Activated CD8-positive, alpha-beta memory T cell treated with anti-CD3 and anti-CD28 coated beads, Interleukin-2, amount 50 U/mL, for 24 hours (primary cell): ENCODE results near the gene IFT57.

Experiments used
- DNase-seq: peaks from one replicate; pipeline ENCODE4 v3.0.0-alpha.2; 2020; ENCODE audit errors: extremely low read depth

IFT57 gene

DNA sequence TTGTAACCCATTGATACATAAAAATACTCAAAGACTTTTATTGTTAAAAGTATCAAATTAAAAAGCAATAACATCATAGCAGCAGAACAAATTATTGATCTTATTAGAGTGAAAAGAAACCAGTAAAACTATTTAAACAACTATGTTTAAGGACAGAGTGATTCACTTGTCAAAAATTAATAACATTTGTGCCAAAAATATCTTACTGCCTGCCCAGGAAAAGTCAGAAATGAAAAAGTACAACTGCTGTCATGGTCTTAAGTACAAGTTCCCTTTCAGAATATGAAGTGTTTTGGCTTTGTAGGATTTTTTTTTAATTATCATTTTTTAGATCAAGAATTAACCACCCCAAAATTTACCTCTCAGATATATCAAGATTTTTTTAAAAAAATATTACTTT lies 3.4 kb downstream of the IFT57 start:
- DNase-seq: no peak

- DNase-seq: no peak
These were observed 6.4 kb downstream of the IFT57 start for GRCh38 chr3:108215871-108216270.

- no peak for DNase-seq
These were observed 12.6 kb downstream of the IFT57 start for GRCh38 chr3:108209579-108209978.

DNA sequence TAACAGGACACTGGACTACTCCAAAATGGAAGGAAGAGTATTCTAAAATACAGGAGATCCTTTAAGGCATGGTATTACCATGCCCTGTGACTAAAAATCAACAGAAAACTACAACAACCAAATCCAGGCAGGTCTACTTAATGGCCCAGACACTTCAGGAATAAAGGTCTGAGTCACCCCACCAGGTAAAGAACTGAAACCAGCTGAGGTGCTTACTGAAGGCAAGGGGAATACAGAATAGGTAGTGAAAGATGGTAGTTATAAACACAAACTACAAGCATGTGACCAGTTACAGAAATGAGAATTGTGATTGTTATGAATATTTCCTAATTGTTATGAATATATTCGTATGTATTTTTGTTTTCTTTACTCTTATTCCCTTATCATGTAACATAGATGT lies 13.4 kb downstream of the IFT57 start:
- no peak for DNase-seq

- DNase-seq: no peak
These were observed 19.4 kb downstream of the IFT57 start for GRCh38 chr3:108202834-108203233.

DNA sequence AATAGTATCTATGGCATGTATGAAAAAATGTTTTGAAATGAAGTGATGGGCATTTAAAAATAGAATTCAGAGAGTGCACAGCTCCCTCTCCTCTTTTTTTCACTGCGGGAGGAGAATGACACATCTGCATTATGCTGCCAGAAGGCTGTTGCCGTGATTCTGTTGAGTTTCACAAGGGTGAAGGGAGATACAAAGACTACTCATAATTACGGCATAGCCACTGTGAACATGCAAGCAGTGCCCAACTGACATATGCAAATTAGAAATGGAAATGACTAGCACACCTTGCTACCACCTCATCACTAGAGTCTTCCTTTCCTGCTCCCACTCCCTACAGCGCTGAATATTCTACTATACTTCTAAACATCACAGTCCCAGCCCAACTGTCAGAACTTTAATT lies 20.1 kb downstream of the IFT57 start:
- DNase-seq: no peak

GRCh38 chr3:108201258-108201657 lies 21.0 kb downstream of the IFT57 start:
- no peak for DNase-seq

GRCh38 chr3:108200578-108200977 lies 21.6 kb downstream of the IFT57 start:
- no peak for DNase-seq

- DNase-seq: no peak
These were observed 22.2 kb downstream of the IFT57 start for GRCh38 chr3:108200024-108200423.

DNA sequence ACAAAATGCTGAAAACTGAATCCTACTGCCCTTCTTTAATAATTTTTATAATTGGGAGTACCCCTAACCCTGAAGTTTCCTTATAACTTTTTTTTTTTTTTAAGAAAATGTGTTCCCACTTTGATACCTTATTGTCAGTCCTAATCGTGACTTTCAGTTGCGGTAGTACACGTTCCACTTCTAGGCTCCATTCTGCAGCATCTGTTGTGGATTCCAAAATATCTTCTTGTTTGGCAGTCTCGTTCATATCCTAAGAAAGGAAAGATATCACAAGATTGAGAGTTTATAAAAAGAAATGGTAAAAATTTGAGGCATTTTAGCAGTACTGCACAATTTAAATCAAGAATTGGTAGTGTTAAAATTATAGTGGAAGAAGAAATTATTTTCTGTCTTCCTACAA lies 30.8 kb downstream of the IFT57 start:
- no peak for DNase-seq

DNA sequence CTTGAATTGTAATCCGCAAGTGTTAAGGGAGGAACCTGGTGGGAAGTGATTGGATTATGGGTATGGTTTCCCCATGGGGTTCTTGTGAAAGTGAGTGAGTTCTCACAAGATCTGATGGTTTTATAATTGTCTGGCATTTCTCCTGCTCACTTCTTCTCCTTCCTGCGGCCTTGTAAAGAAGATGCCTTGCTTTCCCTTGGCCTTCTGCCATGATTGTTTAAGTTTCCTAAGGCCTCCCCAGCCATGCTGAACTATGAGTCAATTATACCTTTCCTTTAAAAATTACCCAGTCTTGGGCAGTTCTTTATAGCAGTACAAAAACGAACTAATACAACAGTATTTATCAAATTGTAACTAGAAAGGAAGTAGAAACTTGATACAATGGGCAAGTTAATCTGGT lies 31.9 kb downstream of the IFT57 start:
- no peak for DNase-seq

DNA sequence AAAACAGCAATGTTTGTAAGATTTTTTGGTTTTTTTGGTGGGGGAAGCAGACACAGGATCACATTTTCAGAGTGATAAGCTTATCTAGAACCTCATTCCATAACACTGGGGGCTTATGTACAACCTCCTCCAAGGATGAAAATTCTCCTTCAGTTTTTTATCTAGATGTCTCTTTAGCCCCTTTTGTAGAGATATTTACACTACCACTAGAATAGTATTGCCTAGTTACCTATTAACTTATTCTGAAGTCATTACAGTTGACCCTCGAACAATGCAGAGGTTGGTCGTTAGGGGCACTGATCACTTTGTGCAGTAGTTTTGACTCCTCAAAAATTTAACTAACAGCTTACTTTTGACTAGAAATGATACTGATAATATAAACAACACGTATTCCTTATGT lies 32.8 kb downstream of the IFT57 start:
- no peak for DNase-seq

DNA sequence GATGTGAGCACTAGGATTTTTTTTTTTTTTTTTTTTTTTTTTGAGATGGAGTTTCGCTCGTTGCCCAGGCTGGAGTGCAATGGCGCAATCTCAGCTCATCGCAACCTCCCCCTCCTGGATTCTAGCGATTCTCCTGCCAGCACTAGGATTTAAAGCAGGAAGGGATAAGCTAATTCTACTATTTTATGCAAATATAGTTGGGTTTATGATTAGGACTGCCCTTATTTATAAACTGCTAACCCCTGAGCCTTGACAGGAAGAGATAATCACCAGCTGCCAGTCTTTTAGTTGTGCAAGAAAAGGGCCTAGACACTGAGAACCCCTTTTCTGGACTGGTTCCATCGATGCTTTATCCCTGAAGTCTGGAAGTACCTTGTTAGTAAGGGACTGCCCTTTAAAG lies 36.7 kb downstream of the IFT57 start:
- DNase-seq: no peak

DNA sequence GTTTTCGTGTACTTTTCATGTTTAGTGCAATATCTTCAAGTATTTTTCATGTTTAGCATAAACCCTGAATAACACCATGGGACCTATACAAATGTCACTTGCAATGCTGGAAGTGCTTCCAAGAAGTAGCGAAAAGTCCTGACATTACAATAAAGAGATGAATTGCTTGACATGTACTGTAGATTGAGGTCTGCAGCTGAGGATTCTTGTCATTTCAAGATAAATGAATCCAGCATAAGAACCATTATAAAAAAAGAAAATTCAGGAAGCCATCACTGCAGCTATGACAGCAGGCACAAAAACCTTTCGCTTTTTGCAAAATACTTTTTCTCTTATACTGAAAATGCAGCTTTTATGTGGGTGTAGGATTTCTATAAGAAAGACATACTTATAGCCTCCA lies 37.4 kb downstream of the IFT57 start:
- no peak for DNase-seq

DNA sequence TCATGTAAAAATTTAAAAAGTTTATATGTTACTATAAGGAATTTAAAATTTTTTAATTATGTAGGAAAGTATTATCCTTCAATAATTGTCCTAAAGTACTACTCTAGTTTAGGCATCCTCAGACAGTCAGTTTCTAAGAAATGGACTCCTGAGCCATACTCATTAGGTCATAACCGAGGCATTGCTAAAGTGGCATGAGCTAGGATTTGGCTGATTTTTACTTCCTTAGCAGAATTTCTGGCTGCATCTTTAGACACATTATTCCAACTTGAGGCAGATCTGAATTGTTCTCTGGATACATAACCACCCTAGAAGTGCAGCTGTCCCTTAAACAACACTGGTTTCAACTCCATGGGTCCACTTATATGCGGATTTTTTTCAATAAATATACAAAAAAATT lies 38.3 kb downstream of the IFT57 start:
- no peak for DNase-seq

DNA sequence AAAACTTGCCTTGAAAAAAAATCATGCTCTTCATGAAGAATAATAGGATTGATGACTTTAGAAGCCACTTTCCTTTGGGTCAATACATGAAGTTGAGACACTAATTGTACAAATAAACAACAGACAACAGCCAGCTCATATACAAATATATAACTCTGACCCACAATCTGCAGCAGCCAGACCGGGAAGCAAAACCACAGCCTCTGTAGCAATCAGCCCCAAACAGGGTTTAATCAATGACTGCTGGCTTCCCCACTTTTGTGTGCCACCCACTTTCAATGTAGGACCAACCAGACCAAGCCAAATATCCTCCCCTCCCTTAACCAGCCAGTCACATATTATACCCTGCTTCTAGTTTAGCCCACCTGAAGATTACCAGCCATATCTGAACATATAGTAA lies 39.0 kb downstream of the IFT57 start:
- DNase-seq: no peak

GRCh38 chr3:108182339-108182738 lies 39.9 kb downstream of the IFT57 start:
- DNase-seq: no peak

- DNase-seq: no peak
These were observed 41.1 kb downstream of the IFT57 start for GRCh38 chr3:108181172-108181571.

DNA sequence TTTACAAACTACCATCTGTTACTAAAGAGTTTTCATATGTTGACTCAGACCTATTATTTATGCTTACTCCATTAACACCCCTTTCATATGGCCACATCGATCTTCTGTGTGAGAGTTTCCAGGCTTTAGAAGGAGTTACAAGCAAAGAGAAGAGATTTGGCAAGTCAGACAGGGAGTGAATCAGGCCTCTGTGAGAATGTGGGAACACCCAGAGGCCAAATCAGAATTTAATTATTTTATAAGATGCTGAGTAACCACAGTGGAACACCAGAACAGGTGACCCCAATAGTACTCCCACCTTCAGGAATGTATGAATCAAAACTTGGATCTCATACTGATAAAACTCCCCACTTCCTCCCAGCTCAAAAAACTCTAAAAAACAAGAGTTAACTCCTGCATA lies 42.0 kb downstream of the IFT57 start:
- DNase-seq: no peak

DNA sequence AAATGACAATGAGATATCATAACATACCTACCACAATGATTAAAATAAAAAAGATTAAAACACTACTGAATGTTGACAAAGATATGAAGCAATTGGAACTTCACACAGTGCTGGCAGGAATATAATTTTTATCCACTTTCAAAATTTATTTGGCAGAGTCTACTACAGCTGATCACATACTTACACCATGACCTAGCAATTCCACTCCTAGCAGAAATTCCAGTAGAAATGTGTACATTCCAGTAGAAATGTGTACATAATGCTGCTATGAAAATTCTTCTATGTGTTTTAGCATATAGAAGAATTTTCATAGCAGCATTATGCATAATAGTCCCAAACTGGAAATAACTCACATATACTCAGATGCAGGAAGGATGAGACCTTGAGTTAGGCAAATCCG lies 43.5 kb downstream of the IFT57 start:
- no peak for DNase-seq

DNA sequence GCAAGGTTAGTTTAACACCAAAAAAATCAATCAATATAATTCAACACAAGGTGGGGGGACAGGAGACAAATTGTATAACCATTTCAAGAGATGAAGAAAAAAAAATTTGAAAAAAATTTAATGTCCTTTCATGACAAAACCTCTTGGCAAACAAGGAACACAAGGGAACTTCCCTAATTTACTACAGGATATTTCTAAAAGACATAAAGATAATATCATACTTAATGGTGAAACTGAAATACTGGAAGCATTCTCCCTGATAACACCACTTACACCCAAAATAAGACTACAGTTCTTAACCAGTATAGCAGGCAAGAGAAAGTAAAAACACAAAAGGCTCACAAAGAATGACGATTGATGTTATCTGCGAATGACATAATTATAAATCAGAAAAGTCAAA lies 44.7 kb downstream of the IFT57 start:
- DNase-seq: no peak

- no peak for DNase-seq
These were observed 46.9 kb downstream of the IFT57 start for GRCh38 chr3:108175352-108175751.

- DNase-seq: no peak
These were observed 51.1 kb downstream of the IFT57 start for GRCh38 chr3:108171106-108171505.

DNA sequence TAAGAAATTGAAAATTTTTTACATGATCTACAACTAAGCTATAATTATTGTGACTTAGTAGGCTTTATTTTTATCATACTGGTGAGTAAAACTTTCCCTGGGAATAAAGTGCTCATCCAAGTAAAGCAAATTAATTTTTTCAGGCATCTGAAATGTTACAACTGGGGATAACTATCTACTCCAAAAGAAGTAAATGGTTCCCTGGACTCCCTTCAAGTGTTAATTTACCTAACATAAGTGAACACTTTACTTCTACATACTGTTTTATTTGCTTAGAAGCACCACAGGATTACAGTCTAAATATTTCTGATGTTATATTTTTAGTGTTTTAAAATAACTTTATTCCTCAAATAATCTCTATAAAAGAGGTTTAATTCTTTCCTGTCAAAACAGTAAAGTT lies 57.8 kb downstream of the IFT57 start:
- DNase-seq: no peak

DNA sequence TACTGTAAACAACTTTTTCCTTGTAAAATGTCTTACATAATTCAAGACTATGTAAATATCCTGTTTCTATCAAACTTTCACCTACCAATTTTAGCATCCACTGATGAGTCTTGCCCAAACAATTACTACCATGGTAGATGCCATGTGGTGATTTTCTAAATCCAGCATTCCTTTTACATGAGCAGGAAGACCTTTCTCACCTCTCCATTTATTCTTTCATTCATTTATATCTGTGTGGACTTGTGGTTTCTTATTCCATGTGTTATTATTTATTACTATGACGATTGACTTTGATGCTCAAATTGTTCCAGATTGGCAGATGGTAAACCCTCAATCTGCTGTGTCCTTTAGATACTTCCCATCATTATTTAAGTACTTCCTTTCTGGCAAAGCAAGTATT lies 62.4 kb downstream of the IFT57 start:
- no peak for DNase-seq
